Stimulated activated CD4-positive, alpha-beta T cell treated with anti-CD3 and anti-CD28 coated beads, TNF-alpha, amount 100 ng/mL, for 48 hours (primary cell): ENCODE results near the gene TCL1B.
"Not testable (repeated sequence)": the region's sequence is repeated elsewhere in the genome, so short reads cannot be mapped to it uniquely, and the experiment has no call there.

ENCODE experiments used
- DNase-seq, 3 donors: peaks; one replicate each; pipeline ENCODE4 v3.0.0-alpha.2; 2020; ENCODE audit warnings: low read depth in 3 of 3

The TCL1B gene, protein sequence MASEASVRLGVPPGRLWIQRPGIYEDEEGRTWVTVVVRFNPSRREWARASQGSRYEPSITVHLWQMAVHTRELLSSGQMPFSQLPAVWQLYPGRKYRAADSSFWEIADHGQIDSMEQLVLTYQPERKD

DNA sequence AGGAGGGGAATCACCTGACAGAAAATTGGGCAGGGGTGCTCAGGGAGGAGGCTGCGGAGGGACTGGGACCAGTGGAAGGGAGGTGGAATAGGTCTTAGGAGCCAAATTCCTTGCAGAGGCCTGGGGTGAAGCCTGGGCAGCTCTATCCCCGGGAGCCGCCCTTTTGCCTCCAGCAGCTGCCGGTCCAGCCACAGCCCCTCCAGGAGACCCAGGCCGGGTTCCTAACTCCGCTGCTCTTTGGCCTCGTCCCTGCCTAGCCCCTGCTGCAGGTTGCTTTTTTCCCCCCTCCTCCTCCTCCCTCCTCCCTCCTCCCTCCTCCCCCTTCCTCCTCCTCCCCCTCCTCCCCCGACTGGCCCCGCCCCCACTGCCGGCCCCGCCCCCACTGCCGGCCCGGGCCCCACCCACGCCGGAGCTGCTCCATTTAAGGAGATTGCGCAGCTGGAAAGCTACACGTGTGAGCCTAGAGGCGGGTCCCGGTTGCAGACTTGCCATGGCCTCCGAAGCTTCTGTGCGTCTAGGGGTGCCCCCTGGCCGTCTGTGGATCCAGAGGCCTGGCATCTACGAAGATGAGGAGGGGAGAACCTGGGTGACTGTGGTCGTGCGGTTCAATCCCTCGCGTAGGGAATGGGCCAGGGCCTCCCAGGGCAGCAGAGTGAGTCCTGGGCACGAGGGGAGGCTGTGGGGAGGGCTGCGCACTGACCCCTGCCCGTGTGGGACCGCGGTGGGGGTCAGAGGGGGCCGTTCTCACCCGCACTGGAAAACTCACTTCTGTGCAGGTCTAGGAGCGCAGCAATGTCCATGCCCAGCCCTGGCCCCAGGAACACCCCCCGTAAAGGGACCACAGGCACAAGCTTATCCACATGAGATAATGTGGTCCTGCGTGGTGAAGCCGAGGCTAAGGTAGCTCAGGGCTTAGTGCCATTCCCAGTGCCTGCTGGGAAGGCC, at the start of gene TCL1B:
TSS of gene TCL1B (plus strand) at position 449 of the 945 bp plus-strand sequence. CDS start at position 491, 42 bp downstream.
- DNase-seq, result no peak

DNA sequence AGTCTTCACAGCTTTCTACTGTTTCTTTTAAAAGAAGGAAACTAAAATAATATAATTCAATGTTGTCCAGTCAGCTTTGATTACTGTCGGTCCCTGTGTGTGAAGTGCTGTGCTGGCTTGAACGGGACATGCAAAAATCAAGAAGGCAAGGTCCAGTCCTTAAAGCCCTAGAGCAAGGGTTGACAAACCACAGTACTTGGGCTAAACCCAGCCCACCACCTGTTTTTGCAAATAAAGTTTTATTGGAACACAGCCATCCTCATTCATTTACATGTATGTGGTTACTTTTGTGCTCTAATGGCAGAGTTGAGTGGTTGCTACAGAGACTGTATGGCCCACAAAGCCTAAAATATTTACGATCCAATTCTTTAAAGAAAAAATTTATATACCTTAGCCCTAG, 41.2 kb upstream of the TCL1B start:
- no peak for DNase-seq

DNA sequence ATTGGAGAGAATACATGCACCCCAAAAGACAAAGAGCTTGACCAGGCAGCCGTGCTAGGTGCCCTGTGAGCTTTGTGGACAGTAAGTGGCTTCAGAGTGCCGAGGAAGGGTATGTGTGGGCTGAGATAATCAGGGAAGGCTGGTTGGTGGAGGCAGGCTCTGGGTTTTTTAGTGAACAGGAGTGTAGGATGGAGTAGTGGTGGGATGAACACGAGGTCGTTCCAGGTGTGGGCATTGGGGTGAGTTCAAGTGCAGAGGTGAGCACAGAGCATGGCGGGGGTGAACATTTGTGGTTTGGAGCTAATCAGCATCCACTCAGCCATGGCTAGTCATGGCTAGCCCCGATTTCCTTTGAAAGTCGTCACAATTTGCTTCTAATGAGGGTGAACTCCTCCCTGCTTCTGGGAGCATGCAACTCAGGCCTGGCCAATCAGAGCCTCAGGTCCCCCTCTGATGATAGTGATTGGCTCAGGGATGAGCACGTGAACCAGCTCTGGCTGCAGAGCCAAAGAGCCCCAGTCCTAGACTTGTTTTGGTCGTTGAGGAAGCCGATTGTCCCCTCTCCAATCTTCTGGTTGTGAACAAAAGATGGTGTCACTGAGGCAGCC, 40.7 kb upstream of the TCL1B start:
- DNase-seq, result no peak

DNA sequence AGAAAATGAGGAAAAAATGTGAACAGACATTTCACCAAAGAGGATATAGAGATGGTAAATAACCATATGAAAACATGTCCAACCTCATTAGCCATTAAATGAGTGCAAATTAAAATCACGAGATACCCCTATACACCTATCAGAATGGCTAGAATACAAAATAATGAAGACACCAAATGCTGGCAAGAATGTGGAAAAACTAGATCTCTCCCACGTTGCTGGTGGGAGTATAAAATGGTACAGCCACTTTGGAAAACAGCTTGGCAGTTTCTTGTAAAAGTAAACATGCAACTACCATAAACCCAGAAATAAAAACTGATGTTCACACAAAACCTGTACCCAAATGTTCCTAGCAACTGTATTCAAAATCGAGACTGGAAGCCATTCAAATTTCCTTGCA, 38.3 kb upstream of the TCL1B start:
- DNase-seq, result no peak

DNA sequence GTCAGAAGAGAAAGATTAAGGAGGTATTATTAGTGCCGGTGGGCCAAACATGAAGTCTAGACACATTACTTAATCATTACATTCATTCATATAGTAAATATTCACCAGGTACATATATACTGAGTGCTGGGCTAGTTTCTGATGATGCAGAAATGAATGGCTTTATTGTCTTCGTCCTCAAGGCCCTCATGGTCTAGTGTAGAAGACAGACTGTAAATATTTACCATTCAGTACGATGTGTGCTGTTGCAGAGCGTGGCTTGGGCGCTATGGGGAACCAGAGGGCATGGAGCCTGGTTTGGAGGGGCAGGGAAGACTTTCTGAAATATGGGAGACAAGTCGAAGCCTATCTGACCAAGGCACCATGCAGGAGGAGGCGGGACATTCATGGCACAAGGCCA, 37.0 kb upstream of the TCL1B start:
- DNase-seq, result no peak

DNA sequence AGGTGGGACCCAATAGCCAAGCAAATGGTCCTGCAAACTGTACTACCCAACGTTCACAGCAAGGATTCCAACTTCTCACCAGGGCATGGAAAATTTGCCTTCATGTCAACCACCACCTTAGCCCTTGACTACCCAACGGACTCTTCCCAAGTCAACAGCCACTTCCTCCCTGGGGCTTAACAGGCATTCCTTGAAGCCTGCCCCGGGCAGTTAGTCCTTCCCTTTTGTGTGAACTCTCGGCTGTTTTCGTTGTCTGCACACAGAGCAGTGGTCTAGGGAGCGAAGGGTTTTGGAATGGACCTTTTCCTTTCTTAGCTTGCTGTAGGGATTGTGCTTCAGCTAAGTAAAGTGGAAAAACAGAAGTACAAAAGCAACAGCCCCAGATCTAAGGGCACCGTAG, 35.2 kb upstream of the TCL1B start:
- DNase-seq, result no peak

DNA sequence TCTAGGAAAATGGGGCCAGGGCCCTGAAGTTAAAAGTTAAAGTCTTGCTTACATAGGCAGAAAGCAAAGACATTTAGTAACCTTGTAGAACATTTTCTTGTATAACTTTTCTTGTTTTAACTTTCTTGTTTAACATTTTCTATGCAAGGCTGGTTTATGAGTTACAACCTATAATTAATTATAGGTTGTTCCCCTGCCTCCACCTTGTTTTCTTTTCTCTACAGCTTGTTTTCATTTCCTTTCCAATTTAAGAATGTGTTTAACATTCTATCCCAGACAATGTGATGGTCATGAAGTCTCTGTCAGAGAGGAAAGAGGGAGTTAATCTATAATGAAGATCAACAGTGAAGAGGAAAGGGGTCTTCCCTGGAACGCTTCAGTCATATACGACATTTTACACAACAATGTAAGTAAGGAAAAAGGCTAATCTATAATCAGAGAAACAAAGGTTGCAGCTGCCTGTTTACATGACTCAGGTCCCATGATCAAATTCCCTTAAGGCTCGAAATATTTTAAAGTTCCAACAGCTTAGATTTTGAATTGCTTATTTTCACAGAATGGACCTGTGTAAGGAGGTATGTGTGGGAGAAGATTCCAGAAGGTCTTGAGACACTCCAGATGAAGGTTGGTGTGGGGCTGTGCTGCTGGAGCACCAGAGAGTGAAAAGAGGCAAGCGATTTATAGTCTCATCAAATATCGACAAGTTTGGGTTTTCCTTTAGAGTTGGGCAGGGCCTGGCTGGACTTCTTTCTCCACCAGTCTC, 34.2 kb upstream of the TCL1B start:
- no peak for DNase-seq

DNA sequence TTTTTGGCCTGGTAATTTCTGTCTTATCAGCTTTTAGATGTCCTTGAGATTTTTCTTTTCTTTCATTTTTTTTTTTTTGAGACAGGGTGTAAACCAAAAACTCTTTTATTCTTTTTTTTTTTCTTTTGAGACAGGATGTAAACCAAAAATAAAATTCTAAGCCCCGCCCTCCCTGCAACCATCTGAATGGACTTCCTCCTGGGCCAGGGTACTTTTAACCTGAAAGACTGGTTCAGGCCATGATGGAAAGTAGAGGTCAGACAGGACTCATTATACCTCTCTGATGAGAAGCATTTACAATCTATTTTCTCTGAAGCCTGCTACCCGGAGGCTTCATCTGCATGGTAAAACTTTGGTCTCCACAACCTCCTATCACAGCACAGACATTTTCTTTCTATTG, 33.5 kb upstream of the TCL1B start:
- no peak for DNase-seq

DNA sequence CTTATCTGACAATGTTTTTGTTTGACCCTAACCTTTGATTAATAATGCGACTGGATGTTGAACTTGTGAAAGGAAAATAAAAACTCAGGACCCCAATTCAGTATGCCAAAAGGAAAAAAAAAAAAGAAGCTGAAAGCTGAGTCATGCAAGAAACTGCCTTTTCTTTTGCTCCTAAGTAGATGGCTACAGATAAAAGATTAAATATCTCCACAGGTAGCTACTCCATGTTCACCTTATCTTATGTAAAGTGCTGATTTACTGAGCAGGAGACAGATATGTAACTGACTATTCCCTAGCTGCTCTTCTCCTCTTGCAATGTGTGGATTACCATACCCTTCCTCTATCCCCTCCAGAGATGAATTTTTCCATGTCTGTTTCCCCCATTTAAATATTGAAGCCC, 30.8 kb upstream of the TCL1B start:
- DNase-seq, result no peak

DNA sequence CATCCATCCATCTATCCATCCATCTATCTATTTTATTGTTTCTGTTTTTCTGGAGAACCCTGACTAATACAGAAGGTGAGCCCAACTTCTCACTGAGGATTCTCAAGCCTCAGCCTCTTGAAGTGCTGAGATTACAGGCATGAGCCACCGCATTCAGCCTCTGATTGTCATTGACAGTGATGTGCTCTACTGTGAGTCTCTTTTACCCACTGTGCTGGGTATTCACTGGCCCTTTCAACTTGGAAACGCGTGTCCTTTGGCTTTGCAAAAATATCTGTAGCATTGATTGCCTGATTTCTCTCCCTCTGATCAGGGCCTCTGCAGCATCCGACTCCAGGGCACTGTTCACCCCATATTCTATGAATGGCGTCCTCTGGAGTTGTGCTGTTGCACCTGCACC, 29.6 kb upstream of the TCL1B start:
- no peak for DNase-seq

DNA sequence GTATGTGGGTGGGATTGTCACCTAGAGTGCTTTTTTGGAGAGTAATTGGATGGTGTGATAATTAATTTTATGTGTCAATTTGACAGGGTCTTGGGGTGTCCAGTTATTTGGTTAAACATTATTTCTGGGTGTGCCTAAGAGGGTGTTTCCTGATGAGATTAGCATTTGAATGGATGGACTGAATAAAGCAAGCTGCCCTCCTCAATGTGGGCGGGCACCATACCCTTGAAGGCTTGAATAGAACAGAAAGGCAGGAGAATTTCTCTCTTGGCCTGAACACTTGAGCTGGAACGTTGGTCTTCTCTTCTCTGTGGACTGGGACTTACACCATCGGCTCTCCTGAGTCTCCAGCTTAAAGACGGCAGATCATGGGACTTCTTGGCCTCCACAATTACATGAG, 28.8 kb upstream of the TCL1B start:
- no peak for DNase-seq

DNA sequence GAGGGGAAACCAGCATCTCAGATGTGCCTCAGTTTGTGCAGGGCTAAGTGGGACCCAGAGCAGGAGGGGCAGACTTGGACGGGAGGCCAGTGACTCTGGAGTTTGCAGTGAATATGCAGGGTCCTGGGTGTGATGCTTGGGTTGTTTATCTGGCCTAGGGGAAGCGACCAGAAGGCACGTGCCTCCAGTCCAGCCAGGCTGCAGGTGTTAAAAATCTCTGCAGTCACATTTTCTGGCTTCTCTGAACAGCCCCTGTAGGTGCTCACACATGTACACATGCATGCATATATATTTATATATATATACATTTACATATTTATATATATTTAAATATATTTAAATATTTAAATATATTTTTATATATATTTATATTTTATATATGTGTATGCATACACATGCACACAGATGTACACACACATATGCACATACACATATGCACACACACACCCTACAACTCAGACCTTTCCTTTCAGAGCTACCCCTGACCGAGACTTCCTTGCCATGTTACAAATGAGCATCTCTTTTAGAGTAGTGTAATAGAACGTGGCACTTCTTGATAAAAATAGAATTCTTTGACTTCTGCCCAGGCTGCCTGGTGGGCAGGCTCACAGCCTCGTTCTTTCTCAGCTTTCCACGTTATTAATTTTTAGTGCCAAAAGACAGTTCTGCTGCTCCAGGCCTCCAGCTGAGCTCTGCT, 26.8 kb upstream of the TCL1B start:
- DNase-seq, result no peak

DNA sequence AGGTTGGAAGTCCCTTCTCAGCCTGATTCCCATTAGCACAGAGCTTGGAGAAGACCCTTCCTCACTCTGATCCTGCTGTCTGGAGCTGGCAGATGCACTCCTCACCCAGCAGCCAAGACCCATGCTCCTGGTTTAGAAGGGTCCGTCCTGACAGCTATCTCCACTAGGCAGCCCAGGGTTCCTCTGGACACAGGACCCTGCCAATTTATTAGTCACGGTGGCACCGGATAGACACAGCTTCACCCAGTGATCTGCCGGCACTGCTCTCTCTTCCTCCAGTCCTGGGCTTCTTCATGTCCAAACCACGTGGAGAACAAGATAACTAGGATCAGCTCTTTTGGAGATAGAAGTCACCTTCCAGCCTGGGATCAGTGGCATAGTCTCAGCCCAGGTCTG, 26.2 kb upstream of the TCL1B start:
- DNase-seq, result no peak

DNA sequence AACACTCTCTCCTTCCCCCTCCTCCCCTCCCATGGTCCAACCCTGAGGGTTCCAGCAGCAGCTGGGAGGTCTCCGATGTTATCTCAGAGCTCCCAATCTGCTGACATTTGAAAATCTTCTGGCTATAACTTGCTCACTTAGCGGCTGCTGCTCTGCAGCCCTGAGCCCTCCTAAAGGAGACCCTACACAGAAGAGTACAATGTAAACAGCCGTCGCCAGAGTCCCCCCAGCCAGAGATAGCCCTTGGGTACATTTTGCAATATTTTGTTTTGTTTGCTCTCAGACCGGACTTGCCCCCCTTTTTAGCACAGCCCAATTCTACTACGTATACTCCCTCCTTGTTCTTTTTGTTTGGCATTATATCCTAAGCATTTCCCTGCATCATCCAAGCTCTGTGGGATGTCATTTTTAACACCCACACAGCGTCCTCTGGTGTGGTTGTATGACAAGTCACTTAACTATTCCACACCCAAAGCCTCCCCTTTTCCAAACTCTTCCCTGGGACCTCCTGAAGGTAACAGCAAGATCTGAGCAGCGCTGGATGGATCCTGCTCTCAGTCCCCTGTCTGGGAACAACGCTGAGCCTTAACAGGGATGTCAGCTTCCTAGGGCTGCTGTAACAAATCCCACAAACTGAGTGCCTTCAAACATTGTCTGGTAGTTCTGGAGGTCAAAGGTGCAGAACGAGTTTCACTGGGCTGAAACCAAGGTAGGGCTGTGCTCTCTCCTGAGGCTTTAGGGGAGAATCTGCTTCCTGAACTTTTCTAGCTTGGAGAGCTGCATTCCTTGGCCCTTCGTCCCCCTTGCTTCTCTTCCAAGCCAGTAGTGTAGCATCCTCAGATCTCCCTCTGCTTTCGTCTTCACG, 25.3 kb upstream of the TCL1B start:
- no peak for DNase-seq

DNA sequence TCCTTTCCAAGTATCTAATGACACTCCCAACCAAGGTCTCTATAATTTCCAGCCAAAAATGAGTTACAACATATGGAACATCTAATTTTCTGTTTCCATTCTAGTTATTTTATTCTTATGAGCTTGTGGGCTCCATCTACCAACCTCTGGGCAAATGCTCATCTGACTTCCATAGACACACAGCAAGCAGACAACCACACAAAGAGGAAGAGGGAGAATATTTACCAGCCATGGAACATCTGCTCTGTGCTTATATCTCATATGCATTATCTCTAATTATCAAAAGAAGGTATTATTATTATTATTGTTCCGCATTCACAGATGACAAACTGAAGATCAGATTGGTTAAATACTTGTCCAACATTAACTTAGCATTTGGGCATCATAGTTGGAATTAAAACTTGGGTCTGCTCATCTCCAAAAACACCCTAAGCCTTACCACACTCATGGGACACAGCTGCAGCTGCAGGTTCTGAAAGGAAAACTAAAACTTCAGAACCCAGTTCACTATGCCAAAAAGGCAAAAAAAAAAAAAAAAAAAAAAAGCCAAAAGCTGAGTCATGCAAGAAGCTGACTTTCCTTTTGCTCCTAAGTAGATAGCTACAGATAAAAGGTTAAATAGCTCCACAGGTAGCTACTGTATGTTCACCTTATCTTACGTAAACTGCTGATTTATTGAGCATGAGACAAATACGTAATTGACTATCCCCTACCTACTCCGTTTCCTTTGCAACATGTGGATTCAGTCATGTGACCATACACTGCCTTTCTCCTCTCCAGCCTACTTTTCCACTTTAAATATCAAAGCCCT, 23.6 kb upstream of the TCL1B start:
- no peak for DNase-seq

DNA sequence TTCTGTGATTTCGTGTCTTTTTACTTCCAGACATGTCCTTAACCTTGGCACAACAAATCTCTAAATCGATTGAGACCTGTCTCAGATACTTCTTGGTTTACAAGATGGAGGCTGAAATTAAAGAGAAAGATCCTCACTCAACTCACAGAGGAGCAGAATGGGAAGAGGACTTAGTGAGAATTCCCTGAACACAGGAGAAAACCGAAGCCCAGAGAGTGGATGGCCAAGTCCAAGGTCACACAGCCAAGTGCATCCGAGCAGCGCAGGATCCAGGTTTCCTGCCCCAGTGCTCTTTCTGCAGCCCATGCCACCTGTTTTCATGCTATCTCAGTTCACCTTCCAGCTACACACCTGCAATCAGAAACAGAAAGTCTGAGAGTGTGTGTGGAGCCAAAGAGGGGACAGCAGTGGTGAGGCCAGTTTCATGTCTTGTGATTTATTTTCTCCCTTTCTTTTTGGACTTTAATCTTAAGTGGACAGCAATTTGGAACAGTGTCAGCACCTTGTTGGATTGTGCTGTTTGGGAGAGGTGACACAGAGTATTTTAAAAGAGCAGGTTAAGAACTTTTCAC, 22.9 kb upstream of the TCL1B start:
- no peak for DNase-seq

DNA sequence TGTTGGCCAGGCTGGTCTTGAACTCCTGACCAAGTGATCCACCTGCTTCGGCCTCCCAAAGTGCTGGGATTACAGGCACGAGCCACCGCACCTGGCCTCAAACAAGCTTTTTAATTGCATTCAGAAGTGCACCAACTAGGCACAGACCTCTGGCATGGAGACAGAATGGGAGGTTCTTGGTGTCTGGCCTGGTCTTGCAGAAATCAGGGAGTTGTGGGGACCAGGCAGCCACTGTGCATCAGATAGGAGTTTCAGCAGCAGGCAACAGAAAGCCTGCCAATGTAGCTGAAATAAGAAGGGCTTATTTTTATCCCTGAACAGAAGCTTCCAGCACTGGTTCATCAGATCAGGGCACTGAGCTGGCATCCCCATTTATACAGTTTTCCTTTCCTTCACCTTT, 22.2 kb upstream of the TCL1B start:
- DNase-seq, result no peak

DNA sequence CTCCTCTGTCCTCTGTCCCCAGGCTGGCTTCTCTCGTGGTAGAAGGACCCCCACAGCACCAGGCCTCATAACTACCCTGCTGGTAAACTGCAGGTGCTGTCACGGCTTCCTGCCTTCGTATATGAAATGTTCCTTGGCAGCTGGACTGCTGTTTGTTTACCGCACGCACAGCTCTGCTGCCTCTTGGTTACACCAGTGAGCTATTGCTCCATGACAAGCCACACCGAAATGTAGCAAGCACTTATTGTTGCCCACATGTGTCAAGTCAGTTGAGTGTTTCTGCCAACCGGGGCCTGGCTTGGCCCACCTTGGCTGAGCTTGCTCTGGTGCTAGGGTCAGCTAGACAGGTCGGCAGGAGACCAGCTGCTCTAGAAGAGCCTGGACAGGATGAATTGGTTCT, 21.7 kb upstream of the TCL1B start:
- no peak for DNase-seq

DNA sequence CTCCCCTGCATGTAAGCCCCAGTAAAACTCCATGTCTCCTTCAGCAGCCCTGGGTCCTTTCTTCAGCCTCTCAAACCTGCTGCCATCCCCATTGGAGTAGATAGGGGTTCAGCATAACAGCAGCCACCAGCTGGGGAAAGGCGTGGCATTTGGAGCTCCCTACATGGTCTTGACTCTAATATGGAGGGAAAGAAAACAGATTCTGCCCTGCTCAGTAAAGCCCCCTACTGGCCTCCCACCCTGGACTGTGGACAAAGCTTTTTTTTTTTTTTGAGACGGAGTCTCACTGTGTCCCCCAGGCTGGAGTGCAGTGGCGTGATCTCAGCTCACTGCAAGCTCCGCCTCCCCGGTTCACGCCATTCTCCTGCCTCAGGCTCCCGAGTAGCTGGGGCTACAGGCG, 20.7 kb upstream of the TCL1B start:
- DNase-seq, result not testable (repeated sequence)

DNA sequence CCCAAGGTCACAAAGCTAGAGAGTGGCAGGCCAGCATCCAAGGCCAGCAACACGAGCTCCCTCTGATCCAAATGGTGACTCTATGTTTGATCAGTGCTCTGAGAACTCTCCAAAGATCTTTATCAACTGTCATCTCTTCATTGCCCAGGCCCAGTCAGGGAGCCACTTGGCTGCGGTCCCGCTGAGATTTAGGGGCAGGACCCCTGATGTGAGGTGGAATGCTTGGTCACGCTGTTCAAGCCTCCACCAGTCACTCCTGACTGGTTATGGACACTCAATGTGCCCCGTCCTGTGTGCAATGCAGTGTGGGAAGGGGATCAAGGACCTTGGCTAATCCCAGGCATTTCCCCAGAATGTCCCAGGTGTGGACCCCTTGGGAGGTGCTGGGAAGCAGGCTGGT, 19.8 kb upstream of the TCL1B start:
- DNase-seq, result no peak
